ENCODE data around the gene PLEKHA3. TPM values are rescaled to one million over a fixed set of nuclear protein-coding genes. Genes with fewer than 3 reads are reported as not detected.

PLEKHA3 gene
- polyA plus RNA-seq, 1 donor (not counting 4 experiments of a cell fraction or from before 2014, with no cell fraction given), result 15.8 TPM

GRCh38 chr2:178449700-178450523 is 30.3 kb upstream of the PLEKHA3 start:
- Histone ChIP-seq H3K4me3 (ENCODE audit: control insufficient read depth in 2 of 3, extremely low read depth in 1 of 3, insufficient read depth in 2 of 3, low read depth in 1 of 3, low read length in 3 of 3) (peak overlapping the region; percentile 74 to 95 (median 83)), H3K4me1 (ENCODE audit: control insufficient read depth, extremely low read depth, insufficient read depth, low read length) (peaks cover 21% of the 10 kb centered on the region), H3K4me2 (ENCODE audit: control insufficient read depth, extremely low read depth, insufficient read depth, low read depth, low read length) (peak overlapping the region; percentile 83), H3K9me1 (ENCODE audit: control insufficient read depth, extremely low read depth, insufficient read depth, low read length) (no peaks in the 10 kb centered on the region), H3K9ac (ENCODE audit: control insufficient read depth, extremely low read depth, insufficient read depth, low read length) (peak overlapping the region; percentile 95), H3K27ac (ENCODE audit: control insufficient read depth, insufficient read depth, low read length) (peak overlapping the region; percentile 96), H3K79me2 (ENCODE audit: control insufficient read depth, insufficient read depth, low read length) (peaks cover 25% of the 10 kb centered on the region), H2AFZ (ENCODE audit: control insufficient read depth, low read length) (peak overlapping the region; percentile 53), H3K36me3 (ENCODE audit: control insufficient read depth in 2 of 2, extremely low read depth in 1 of 2, insufficient read depth in 2 of 2, low read length in 2 of 2) (peaks cover 1 to 7% of the 10 kb centered on the region in 2 experiments), H3K27me3 (ENCODE audit: control insufficient read depth, extremely low read depth, insufficient read depth, low read length) (no peaks in the 10 kb centered on the region), H3K9me3 (ENCODE audit: control insufficient read depth, low read depth, low read length) (no peaks in the 10 kb centered on the region), H4K20me1 (ENCODE audit: control insufficient read depth, extremely low read depth, insufficient read depth, low read length) (no peaks in the 10 kb centered on the region)
- dilution Hi-C loops (cut with MboI; ENCODE audit: extremely low pct_ligation_motif_present, low sequenced_read_pairs), result no loop called here
- FAIRE-seq, result peak; percentile 61
- DNase-seq (ENCODE audit: low read depth, low spot score), result no peak
- TF ChIP-seq CTCF (optimal IDR thresholded peaks at IDR 0.05 in 1 of 3, IDR thresholded peaks at IDR 0.05 in 1 of 3, conservative IDR thresholded peaks at IDR 0.05 in 1 of 3; ENCODE audit: extremely low read depth in 1 of 3, insufficient read depth in 2 of 3, low read length in 3 of 3), result no peak
- TF ChIP-seq EZH2 (IDR thresholded peaks at IDR 0.05; ENCODE audit: low read length), result no peak

DNA sequence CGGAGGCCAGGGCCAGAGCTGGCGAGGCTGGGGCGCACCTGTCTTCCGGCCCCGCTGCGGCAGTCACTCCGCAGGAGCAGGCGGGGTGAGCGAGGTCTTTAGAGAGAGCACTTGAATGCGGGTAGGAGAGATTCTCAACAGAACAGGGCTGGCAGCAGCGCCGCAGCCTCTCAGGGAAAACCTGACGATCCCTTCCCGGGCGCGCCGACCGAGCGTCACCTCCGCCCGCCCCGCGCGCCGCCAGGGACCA is 29.8 kb upstream of the PLEKHA3 start:
- Histone ChIP-seq H3K36me3 (ENCODE audit: control insufficient read depth in 2 of 2, extremely low read depth in 1 of 2, insufficient read depth in 2 of 2, low read length in 2 of 2) (peaks cover 1 to 2% of the 10 kb centered on the region in 2 experiments), H3K9me1 (ENCODE audit: control insufficient read depth, extremely low read depth, insufficient read depth, low read length) (no peaks in the 10 kb centered on the region), H3K4me3 (ENCODE audit: control insufficient read depth in 2 of 3, extremely low read depth in 1 of 3, insufficient read depth in 2 of 3, low read depth in 1 of 3, low read length in 3 of 3) (peak overlapping the region; percentile 74 to 95 (median 83)), H2AFZ (ENCODE audit: control insufficient read depth, low read length) (peak overlapping the region; percentile 53), H3K4me2 (ENCODE audit: control insufficient read depth, extremely low read depth, insufficient read depth, low read depth, low read length) (peak overlapping the region; percentile 83), H3K9ac (ENCODE audit: control insufficient read depth, extremely low read depth, insufficient read depth, low read length) (peak overlapping the region; percentile 95), H3K79me2 (ENCODE audit: control insufficient read depth, insufficient read depth, low read length) (peaks cover 25% of the 10 kb centered on the region), H3K27ac (ENCODE audit: control insufficient read depth, insufficient read depth, low read length) (peak overlapping the region; percentile 96), H4K20me1 (ENCODE audit: control insufficient read depth, extremely low read depth, insufficient read depth, low read length) (no peaks in the 10 kb centered on the region), H3K4me1 (ENCODE audit: control insufficient read depth, extremely low read depth, insufficient read depth, low read length) (peaks cover 21% of the 10 kb centered on the region), H3K9me3 (ENCODE audit: control insufficient read depth, low read depth, low read length) (no peaks in the 10 kb centered on the region), H3K27me3 (ENCODE audit: control insufficient read depth, extremely low read depth, insufficient read depth, low read length) (no peaks in the 10 kb centered on the region)
- no peak for TF ChIP-seq CTCF (optimal IDR thresholded peaks at IDR 0.05 in 1 of 3, IDR thresholded peaks at IDR 0.05 in 1 of 3, conservative IDR thresholded peaks at IDR 0.05 in 1 of 3; ENCODE audit: extremely low read depth in 1 of 3, insufficient read depth in 2 of 3, low read length in 3 of 3)
- TF ChIP-seq EZH2 (IDR thresholded peaks at IDR 0.05; ENCODE audit: low read length), result no peak
- DNase-seq (ENCODE audit: low read depth, low spot score) (no peak), FAIRE-seq (no peak)
- dilution Hi-C loops (cut with MboI; ENCODE audit: extremely low pct_ligation_motif_present, low sequenced_read_pairs), result no loop called here

Data from keratinocyte (primary cell).